NT2/D1 (cell line): ENCODE data around the gene RABGAP1.

Experiments
- SUZ12 ChIP-seq: IDR thresholded peaks from 2 replicates; pipeline ENCODE4 v1.6.1; 2011; ENCODE audit not compliant: insufficient read length, insufficient read depth; ENCODE audit errors: extremely low read depth
- YY1 ChIP-seq: IDR thresholded peaks from 2 replicates; pipeline ENCODE4 v1.6.1; 2011; ENCODE audit not compliant: insufficient read length, insufficient read depth
- ZNF274 ChIP-seq: IDR thresholded peaks from 2 replicates; pipeline ENCODE4 v1.6.1; 2011; ENCODE audit warnings: mild to moderate bottlenecking, low read depth, low read length

DNA sequence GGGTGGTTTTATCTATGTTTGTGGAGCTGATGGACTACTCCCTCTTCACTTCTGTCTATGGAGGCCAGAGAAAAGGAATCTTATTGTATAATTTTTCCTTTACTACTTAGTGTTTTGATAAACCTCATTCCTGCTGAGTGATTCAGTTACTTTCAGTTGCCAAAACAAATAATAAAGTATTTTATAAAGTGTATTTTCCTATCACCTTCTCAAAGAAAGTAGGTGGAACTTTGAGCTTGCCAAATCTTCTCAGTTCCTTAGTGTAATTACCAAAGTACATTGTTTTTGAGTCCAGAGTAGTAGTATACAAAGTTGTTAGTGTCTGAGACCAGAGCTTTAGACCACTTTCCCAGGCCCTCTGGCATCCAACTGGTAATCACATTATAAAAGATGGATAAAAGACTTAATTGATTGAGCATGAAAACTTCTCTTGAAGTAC lies 13.5 kb downstream of the RABGAP1 start:
- TF ChIP-seq ZNF274: no peak
- no peak for TF ChIP-seq YY1
- TF ChIP-seq SUZ12: no peak
